ENCODE data around the gene ZNF100.
"Not testable (repeated sequence)": the region's sequence is repeated elsewhere in the genome, so short reads cannot be mapped to it uniquely, and the experiment has no call there.

ZNF100 gene

GRCh38 chr19:21704320-21704719, 63.1 kb downstream of the ZNF100 start:
- no peak for DNase-seq (ENCODE audit: low read depth)

- no peak for DNase-seq (ENCODE audit: low read depth)
Observed at GRCh38 chr19:21699197-21699596, 68.2 kb downstream of the ZNF100 start.

- peak; percentile 1 for DNase-seq (ENCODE audit: low read depth)
Observed at GRCh38 chr19:21698215-21698614, 69.2 kb downstream of the ZNF100 start.

GRCh38 chr19:21697698-21698097, 69.7 kb downstream of the ZNF100 start:
- no peak for DNase-seq (ENCODE audit: low read depth)

- no peak for DNase-seq (ENCODE audit: low read depth)
Observed at GRCh38 chr19:21694171-21694906, 73.0 kb downstream of the ZNF100 start.

- DNase-seq (ENCODE audit: low read depth) = no peak
Observed at GRCh38 chr19:21693399-21693798, 74.0 kb downstream of the ZNF100 start.

- DNase-seq (ENCODE audit: low read depth) = no peak
Observed at GRCh38 chr19:21691661-21692060, 75.7 kb downstream of the ZNF100 start.

GRCh38 chr19:21688464-21688863, 78.9 kb downstream of the ZNF100 start:
- no peak for DNase-seq (ENCODE audit: low read depth)

- DNase-seq (ENCODE audit: low read depth) = no peak
Observed at GRCh38 chr19:21680671-21681070, 86.7 kb downstream of the ZNF100 start.

- no peak for DNase-seq (ENCODE audit: low read depth)
Observed at GRCh38 chr19:21680026-21680425, 87.4 kb downstream of the ZNF100 start.

- DNase-seq (ENCODE audit: low read depth) = no peak
Observed at GRCh38 chr19:21677696-21678418, 89.5 kb downstream of the ZNF100 start.

- no peak for DNase-seq (ENCODE audit: low read depth)
Observed at GRCh38 chr19:21674454-21674853, 92.9 kb downstream of the ZNF100 start.

- DNase-seq (ENCODE audit: low read depth) = not testable (repeated sequence)
Observed at GRCh38 chr19:21673479-21673878, 93.9 kb downstream of the ZNF100 start.
